ENCODE results near the gene GPC5. TPM values are rescaled to one million over a fixed set of nuclear protein-coding genes. Genes with fewer than 3 reads are reported as not detected.

The GPC5 gene
- total RNA-seq, 1 experiment from 2014 or later, result 0.15 TPM

- no peak overlapping the region for H4K8ac ChIP-seq (replicated peaks; ENCODE audit: insufficient read length, low read depth, low read length)
- Mint-ChIP-seq H3K4me1 (peaks cover 3 to 13% of the 10 kb centered on the region in 2 experiments; a peak in 3 of 4 replicates), H3K27me3 (ENCODE audit: low read depth) (no peaks in the 10 kb centered on the region), H3K9me3 (no peaks in the 10 kb centered on the region), H3K4me3 (no peak overlapping the region), H3K36me3 (ENCODE audit: insufficient read depth in 1 of 3, low read depth in 3 of 3) (no peaks in the 10 kb centered on the region), H3K27ac (0 out of 7 replicates have a peak overlapping the region, but pooled peaks of 1 of the 3 experiments have one; percentile 5)
- no peak overlapping the region for H3K18ac ChIP-seq (ENCODE audit: insufficient read length, low read depth, low read length)
- H3T11ph ChIP-seq (ENCODE audit: low read length), result no peak overlapping the region
- H3K79me2 ChIP-seq (ENCODE audit: insufficient read depth, low read length), result no peaks in the 10 kb centered on the region
- H3K23ac ChIP-seq (ENCODE audit: insufficient read length, low read depth, low read length), result no peak overlapping the region
- H3K9ac ChIP-seq (ENCODE audit: extremely low read depth, insufficient read length, low read length), result no peak overlapping the region
- H3K27me3 ChIP-seq (ENCODE audit: insufficient read depth, low read length), result no peaks in the 10 kb centered on the region
- H3K56ac ChIP-seq (ENCODE audit: insufficient read length, low read depth, low read length), result no peak overlapping the region
- H4K91ac ChIP-seq (ENCODE audit: insufficient read length, low read depth, low read length), result no peak overlapping the region
- no peak overlapping the region for H2BK15ac ChIP-seq (ENCODE audit: low read depth, low read length)
- no peak overlapping the region for H3K4me2 ChIP-seq (ENCODE audit: insufficient read depth, insufficient read length, low read length)
- H2AK5ac ChIP-seq (ENCODE audit: insufficient read length, low read length), result no peak overlapping the region
- no peaks in the 10 kb centered on the region for H4K20me1 ChIP-seq (ENCODE audit: control insufficient read depth, insufficient read depth, insufficient read length)
- H3K4me1 ChIP-seq (ENCODE audit: insufficient read depth, low read length), result peaks cover 2% of the 10 kb centered on the region; the same call in 1 of the 2 replicates
- H3K9me3 ChIP-seq (ENCODE audit: control insufficient read depth, low read depth, low read length), result no peaks in the 10 kb centered on the region
- TF ChIP-seq, protein P1, sequence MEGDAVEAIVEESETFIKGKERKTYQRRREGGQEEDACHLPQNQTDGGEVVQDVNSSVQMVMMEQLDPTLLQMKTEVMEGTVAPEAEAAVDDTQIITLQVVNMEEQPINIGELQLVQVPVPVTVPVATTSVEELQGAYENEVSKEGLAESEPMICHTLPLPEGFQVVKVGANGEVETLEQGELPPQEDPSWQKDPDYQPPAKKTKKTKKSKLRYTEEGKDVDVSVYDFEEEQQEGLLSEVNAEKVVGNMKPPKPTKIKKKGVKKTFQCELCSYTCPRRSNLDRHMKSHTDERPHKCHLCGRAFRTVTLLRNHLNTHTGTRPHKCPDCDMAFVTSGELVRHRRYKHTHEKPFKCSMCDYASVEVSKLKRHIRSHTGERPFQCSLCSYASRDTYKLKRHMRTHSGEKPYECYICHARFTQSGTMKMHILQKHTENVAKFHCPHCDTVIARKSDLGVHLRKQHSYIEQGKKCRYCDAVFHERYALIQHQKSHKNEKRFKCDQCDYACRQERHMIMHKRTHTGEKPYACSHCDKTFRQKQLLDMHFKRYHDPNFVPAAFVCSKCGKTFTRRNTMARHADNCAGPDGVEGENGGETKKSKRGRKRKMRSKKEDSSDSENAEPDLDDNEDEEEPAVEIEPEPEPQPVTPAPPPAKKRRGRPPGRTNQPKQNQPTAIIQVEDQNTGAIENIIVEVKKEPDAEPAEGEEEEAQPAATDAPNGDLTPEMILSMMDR (conservative IDR thresholded peaks at IDR 0.05), result no peak
- no peak overlapping the region for H2AFZ ChIP-seq (ENCODE audit: low read length)
- no peak overlapping the region for H2BK5ac ChIP-seq (ENCODE audit: insufficient read length, low read length)
- H3K27ac ChIP-seq (ENCODE audit: insufficient read length, low read depth, low read length), result no peak overlapping the region
- no peak overlapping the region for H2BK20ac ChIP-seq (ENCODE audit: low read depth, low read length, poor library complexity, severe bottlenecking)
- no peaks in the 10 kb centered on the region for H3K23me2 ChIP-seq (ENCODE audit: insufficient read length, low read depth, low read length, poor library complexity, severe bottlenecking)
- H3K79me1 ChIP-seq (ENCODE audit: insufficient read depth, low read depth, low read length, poor library complexity, severe bottlenecking), result no peaks in the 10 kb centered on the region
- H4K5ac ChIP-seq (ENCODE audit: insufficient read length, low read depth, low read length), result no peak overlapping the region
- no peak overlapping the region for H2BK12ac ChIP-seq (ENCODE audit: insufficient read length, low read depth, low read length)
- DNase-seq, result no peak
- no peak overlapping the region for H2BK120ac ChIP-seq (ENCODE audit: low read depth, low read length, poor library complexity, severe bottlenecking)
- no CpG with 5 or more reads among the region's 7 CpGs for WGBS (ENCODE audit: extremely low coverage, insufficient read length, low lambda C conversion rate)
- H3K14ac ChIP-seq (ENCODE audit: insufficient read depth, low read length), result no peak overlapping the region
- H3K4ac ChIP-seq (ENCODE audit: low read depth, low read length), result no peak overlapping the region
These were observed 318.1 kb downstream of the GPC5 start for GRCh38 chr13:91716436-91717065.

Data from H9 (cell line).